HCT116 (cell line): Measurements from ENCODE around the gene ASPRV1. TPM values are rescaled to one million over a fixed set of nuclear protein-coding genes. Genes with fewer than 3 reads are reported as not detected.

Experiments
- ATAC-seq: fragments of 200-7000 bp; cut with Tn5 transposase; 2 replicates; pipeline ENCODE4 v1.9.1; 2020; ENCODE audit warnings: mild to moderate bottlenecking, moderate library complexity
- BruUV-seq: library from RNA; stranded (reverse); fragments of 400-500 nt; replicated peaks from 2 replicates; lab custom pipeline; 2021; lab: Mats Ljungman, UMichigan
- CTCF ChIA-PET: fragments of 300-600 bp; sonication (Branson Sonifier 250); formaldehyde crosslinking; loops from one replicate; lab custom pipeline; 2021; ENCODE audit warnings: antibody characterized with exemption; lab: Charles Lee
- POLR2A ChIA-PET: fragments of 300-600, 350-600 bp; sonication (Branson Sonifier 250); formaldehyde crosslinking; loops from one replicate; lab custom pipeline; 2021; ENCODE audit warnings: antibody characterized with exemption; lab: Charles Lee
- RAD21 ChIA-PET, 2 experiments: fragments of 300-600 bp; sonication (Branson Sonifier 250); formaldehyde crosslinking; loops; one replicate each; lab custom pipeline; 2023; ENCODE audit warnings: low total read pairs in 2 of 2; ENCODE audit not compliant: uncharacterized antibody in 2 of 2, unreplicated experiment in 2 of 2, low non-redundant PET in 1 of 2; lab: Charles Lee
- DNase-seq: peaks from one replicate; pipeline ENCODE4 v3.0.0-alpha.2; 2010; ENCODE audit warnings: low read depth, low spot score
- H2AFZ ChIP-seq: fragments of 200-600 bp; shearing (Covaris generic), sonication (generic); 2 replicates; pipeline ENCODE4 v1.6.1; 2017; ENCODE audit warnings: low read depth, mixed run types, mixed read lengths, antibody characterized with exemption, low read length; ENCODE audit not compliant: poor library complexity, severe bottlenecking
- H3K27ac ChIP-seq: 2 replicates; pipeline ENCODE4 v1.5.1; 2012; ENCODE audit warnings: low read depth, low read length
- H3K27me3 ChIP-seq: fragments of 200-600 bp; sonication (generic); 2 replicates; pipeline ENCODE4 v1.6.1; 2016; ENCODE audit warnings: mixed run types, low read length, mixed read lengths; ENCODE audit not compliant: insufficient read depth
- H3K36me3 ChIP-seq, 2 experiments: fragments of 200-500 bp in 1 of 2; fragments of 200-600 bp in 1 of 2; sonication (Bioruptor generic) in 1 of 2; sonication (generic) in 1 of 2; 2 replicates each; pipeline versions ENCODE4 v1.5.1 to v1.6.1; 2014 to 2016; ENCODE audit warnings: low read length in 2 of 2, inconsistent platforms in 1 of 2, mixed read lengths in 1 of 2, mixed run types in 1 of 2; ENCODE audit not compliant: insufficient read depth in 2 of 2, control insufficient read depth in 1 of 2
- H3K4me1 ChIP-seq, 2 experiments: fragments of 200-600 bp in 1 of 2; sonication (generic) in 1 of 2; 2 replicates each; pipeline versions ENCODE4 v1.5.1 to v1.6.1; 2012 to 2017; ENCODE audit warnings: low read length in 2 of 2, inconsistent platforms in 1 of 2, mild to moderate bottlenecking in 1 of 2, mixed read lengths in 1 of 2, mixed run types in 1 of 2, moderate library complexity in 1 of 2; ENCODE audit not compliant: insufficient read depth in 2 of 2, control insufficient read depth in 1 of 2
- H3K4me2 ChIP-seq: fragments of 200-600 bp; sonication (generic); 2 replicates; pipeline ENCODE4 v1.6.1; 2017; ENCODE audit warnings: mixed run types, low read length, mixed read lengths
- H3K4me3 ChIP-seq, 2 experiments: fragments of 200-600 bp in 1 of 2; sonication (generic) in 1 of 2; replicated peaks in 1 of 2; 2 replicates each; pipeline ENCODE4 v1.5.1; 2011 to 2016; ENCODE audit warnings: low read length in 2 of 2, control low read depth in 1 of 2, low read depth in 1 of 2, mild to moderate bottlenecking in 1 of 2, mixed read lengths in 1 of 2, mixed run types in 1 of 2
- H3K79me2 ChIP-seq: fragments of 200-600 bp; sonication (generic); 2 replicates; pipeline ENCODE4 v1.6.1; 2017; ENCODE audit warnings: mild to moderate bottlenecking, mixed run types, low read length, moderate library complexity, mixed read lengths; ENCODE audit not compliant: insufficient read depth
- H3K9ac ChIP-seq: fragments of 200-600 bp; sonication (generic); 2 replicates; pipeline ENCODE4 v1.6.1; 2016; ENCODE audit warnings: low read length, mixed read lengths
- H3K9me2 ChIP-seq: fragments of 200-600 bp; sonication (generic), shearing (Covaris generic); 2 replicates; pipeline ENCODE4 v1.6.1; 2017; ENCODE audit warnings: mixed run types, mild to moderate bottlenecking, moderate library complexity; ENCODE audit not compliant: insufficient read depth
- H3K9me3 ChIP-seq, 2 experiments: fragments of 200-500 bp in 1 of 2; fragments of 200-600 bp in 1 of 2; sonication (Bioruptor generic) in 1 of 2; sonication (generic) in 1 of 2; 2 replicates each; pipeline ENCODE4 v1.6.1; 2014 to 2017; ENCODE audit warnings: low read length in 2 of 2, mixed read lengths in 2 of 2, inconsistent platforms in 1 of 2, low read depth in 1 of 2, mild to moderate bottlenecking in 1 of 2, mixed run types in 1 of 2, moderate library complexity in 1 of 2; ENCODE audit not compliant: control insufficient read depth in 1 of 2, insufficient read depth in 1 of 2
- H4K20me1 ChIP-seq: fragments of 200-600 bp; sonication (generic), shearing (Covaris generic); 2 replicates; pipeline ENCODE4 v1.6.1; 2017; ENCODE audit warnings: mixed run types, mild to moderate bottlenecking, moderate library complexity; ENCODE audit not compliant: insufficient read depth
- CTCF ChIP-seq, 3 experiments: fragments of 200-600 bp in 1 of 3; sonication (generic) in 1 of 3; IDR thresholded peaks in 2 of 3; conservative IDR thresholded peaks in 1 of 3; 2 replicates each; pipeline ENCODE4 v1.5.1; 2012 to 2017; ENCODE audit warnings: low read depth in 2 of 3, low read length in 2 of 3, antibody characterized with exemption in 1 of 3, borderline replicate concordance in 1 of 3, control low read depth in 1 of 3, mild to moderate bottlenecking in 1 of 3, mixed read lengths in 1 of 3, mixed run types in 1 of 3, moderate library complexity in 1 of 3; ENCODE audit not compliant: insufficient read depth in 1 of 3
- EZH2phosphoT487 ChIP-seq: fragments of 200-600 bp; IDR thresholded peaks from 2 replicates; pipeline ENCODE4 v1.6.1; 2018; ENCODE audit warnings: antibody characterized with exemption, borderline replicate concordance
- POLR2A ChIP-seq: IDR thresholded peaks from 2 replicates; pipeline ENCODE4 v1.7.0; 2011; ENCODE audit warnings: borderline replicate concordance; ENCODE audit not compliant: insufficient read depth, insufficient read length; ENCODE audit errors: extremely low read depth
- RAD21 ChIP-seq: IDR thresholded peaks from 2 replicates; pipeline ENCODE4 v1.6.1; 2012; ENCODE audit warnings: low read depth, mild to moderate bottlenecking
- ZNF274 ChIP-seq: fragments of 200-500 bp; sonication (Bioruptor generic); IDR thresholded peaks from 2 replicates; pipeline ENCODE4 v1.6.1; 2014; ENCODE audit warnings: mild to moderate bottlenecking, low read depth, low read length, inconsistent platforms
- intact Hi-C: fragments of 100-400 bp; cut with micrococcal nuclease; formaldehyde crosslinking; loops from 2 replicates; pipeline ENCODE4 v1.10.0; 2022
- total RNA-seq: library from RNA; stranded (reverse); gene quantifications from one replicate; pipeline ENCODE4 v1.2.1, GENCODE V29; 2021; ENCODE audit not compliant: unreplicated experiment

Gene ASPRV1
- total RNA-seq, 1 experiment from 2014 or later: 1.1 TPM

DNA sequence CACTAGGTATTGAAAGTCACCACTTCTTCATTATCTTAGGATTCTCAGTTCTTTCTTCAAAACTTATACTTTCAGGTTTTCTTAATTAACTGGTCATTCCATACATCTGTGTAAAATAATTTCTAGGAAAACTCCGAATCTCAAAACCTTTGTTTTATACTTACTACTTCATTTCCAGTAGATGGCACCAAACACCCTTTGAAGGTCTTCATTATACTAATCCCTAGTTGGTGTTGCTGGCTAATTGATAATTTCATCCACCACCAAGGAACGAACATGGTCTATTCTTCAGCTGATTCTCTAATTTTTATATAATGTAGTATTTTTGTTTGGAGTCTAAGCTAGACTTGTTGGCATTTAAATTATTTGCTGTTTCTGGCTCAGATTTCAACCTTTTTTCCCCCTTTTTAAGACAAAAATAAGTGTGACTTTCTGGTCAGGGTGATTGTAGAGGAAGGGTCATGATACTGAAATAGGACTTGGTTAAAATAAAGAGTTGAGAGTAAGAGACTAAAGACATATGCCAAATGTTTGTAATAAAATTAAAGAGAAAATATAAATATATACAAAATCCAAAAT, 49.4 kb downstream of the ASPRV1 start:
- Histone ChIP-seq H3K9ac (no peak overlapping the region), H3K27me3 (no peaks in the 10 kb centered on the region), H3K9me2 (no peaks in the 10 kb centered on the region), H3K4me1 (peaks cover 0 to 18% of the 10 kb centered on the region in 2 experiments; a peak in 3 of 4 replicates), H3K36me3 (peaks cover 9 to 10% of the 10 kb centered on the region in 2 experiments; a peak in 1 of 4 replicates), H3K9me3 (no peaks in the 10 kb centered on the region), H3K4me3 (no peak overlapping the region), H3K4me2 (no peak overlapping the region), H2AFZ (no peak overlapping the region), H3K27ac (no peak overlapping the region), H4K20me1 (no peaks in the 10 kb centered on the region), H3K79me2 (no peaks in the 10 kb centered on the region)
- CTCF ChIA-PET: interaction anchor here (0.6 to 6.0 kb wide), 10 partner anchors 151 to 391 kb away, joined by 3 to 78 read pairs (median 4); partner anchors contain the start of genes FAM136A and SNRPG
- RAD21 ChIA-PET: interaction anchor here (1.1 to 1.3 kb wide), 2 partner anchors 159 to 187 kb away, joined by 3 read pairs; no protein-coding TSS in a partner anchor
- ATAC-seq (no peak), DNase-seq (peak; percentile 46)
- intact Hi-C loops: loop anchor here (1.0 to 5.0 kb wide), 5 partner anchors 190 to 735 kb away; partner anchors contain the start of genes C2orf42 and TIA1
- no peak for TF ChIP-seq ZNF274
- peak; percentile 95 for TF ChIP-seq RAD21
- TF ChIP-seq EZH2phosphoT487: no peak
- TF ChIP-seq POLR2A: no peak
- peak; percentile 36 to 83 (median 74); a peak in 5 of 6 replicates for TF ChIP-seq CTCF (IDR thresholded peaks at IDR 0.05 in 2 of 3, conservative IDR thresholded peaks at IDR 0.05 in 1 of 3; ENCODE audit: borderline replicate concordance in 1 of 3, insufficient read depth in 1 of 3, low read depth in 2 of 3, low read length in 2 of 3)
- POLR2A ChIA-PET: interaction anchor here (1.0 to 3.1 kb wide), 4 partner anchors 159 to 279 kb away, joined by 4 to 32 read pairs (median 6); partner anchors contain the start of gene C2orf42
- BruUV-seq: no TSS peak

Other genes starting within 250 kb of the ASPRV1 start
- 64.6 TPM for gene ANXA4, start 219.5 kb downstream of the ASPRV1 start, total RNA-seq
- 16.7 TPM for gene GMCL1, start 132.0 kb downstream of the ASPRV1 start, total RNA-seq
- gene SNRNP27, start 67.7 kb downstream of the ASPRV1 start, total RNA-seq: 44.4 TPM
- gene MXD1, start 46.5 kb downstream of the ASPRV1 start, total RNA-seq: 10.3 TPM
- gene PCBP1, start 125.8 kb upstream of the ASPRV1 start, total RNA-seq: 256 TPM
- gene C2orf42, start 229.4 kb upstream of the ASPRV1 start, total RNA-seq: 17.4 TPM